Upper lobe of left lung (tissue), 4 donors: ENCODE data around the gene LRRC1.

Source experiments
- CTCF ChIP-seq, 6 experiments: fragments of 450-650 bp in 4 of 6; fragments of 200-600 bp in 2 of 6; sonication (generic) in 2 of 6; IDR thresholded peaks; one replicate each; pipeline ENCODE4 v1.5.1; 2016 to 2019; ENCODE audit warnings: antibody characterized with exemption in 6 of 6
- EP300 ChIP-seq, 4 donors: sonication (generic); formaldehyde crosslinking; IDR thresholded peaks; one replicate each; pipeline ENCODE4 v1.5.1; 2017; ENCODE audit warnings: antibody characterized with exemption in 4 of 4, control low read depth in 2 of 4
- POLR2A ChIP-seq, 4 donors: fragments of 450-650 bp; IDR thresholded peaks; one replicate each; pipeline ENCODE4 v1.5.1; 2016 to 2017; ENCODE audit warnings: antibody characterized with exemption in 4 of 4, mild to moderate bottlenecking in 2 of 4

GRCh38 chr6:53813096-53813495 is 18.3 kb downstream of the LRRC1 start:
- TF ChIP-seq EP300 (IDR thresholded peaks at IDR 0.05) = no peak
- TF ChIP-seq POLR2A (IDR thresholded peaks at IDR 0.05) = no peak
- TF ChIP-seq CTCF (IDR thresholded peaks at IDR 0.05) = no peak
